GM20431 (cell line): Measurements from ENCODE around the gene EQTN.

Experiments used
- in situ Hi-C: fragments of 300-500 bp; cut with MseI, MboI; formaldehyde crosslinking; loops from one replicate; pipeline ENCODE4 v1.15.0; 2020; ENCODE audit warnings: low sequenced_read_pairs; ENCODE audit not compliant: unreplicated experiment

Gene EQTN

GRCh38 chr9:27297050-27297449 is at the start of gene EQTN:
TSS of gene EQTN (minus strand) at chr9:27297150. CDS start at chr9:27297055, 95 bp downstream.
- in situ Hi-C loops: no loop called here

GRCh38 chr9:27344776-27345175 is 47.8 kb upstream of the EQTN start:
- in situ Hi-C loops: no loop called here

- in situ Hi-C loops: no loop called here
Observed at GRCh38 chr9:27341545-27342294, 44.8 kb upstream of the EQTN start.

- in situ Hi-C loops: no loop called here
Observed at GRCh38 chr9:27340961-27341511, 44.1 kb upstream of the EQTN start.

DNA sequence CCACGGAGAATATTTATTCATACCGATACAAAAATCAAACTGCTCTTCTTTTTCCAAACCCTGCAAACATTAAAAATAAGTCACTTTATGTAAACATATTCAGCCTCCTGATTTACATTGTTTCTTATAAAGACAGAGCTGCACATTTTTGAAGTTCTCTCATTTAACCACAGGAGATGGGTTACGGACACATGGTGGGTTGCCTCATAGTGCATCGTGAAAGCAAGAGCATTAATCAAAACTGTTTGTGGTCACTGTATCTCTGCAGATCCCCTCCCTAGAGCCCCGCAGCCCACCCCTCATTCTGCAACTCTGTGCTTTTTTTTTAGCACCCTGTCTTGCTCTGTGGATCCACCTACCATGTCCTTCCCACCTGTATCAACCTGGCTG is 43.3 kb upstream of the EQTN start:
- in situ Hi-C loops: no loop called here

DNA sequence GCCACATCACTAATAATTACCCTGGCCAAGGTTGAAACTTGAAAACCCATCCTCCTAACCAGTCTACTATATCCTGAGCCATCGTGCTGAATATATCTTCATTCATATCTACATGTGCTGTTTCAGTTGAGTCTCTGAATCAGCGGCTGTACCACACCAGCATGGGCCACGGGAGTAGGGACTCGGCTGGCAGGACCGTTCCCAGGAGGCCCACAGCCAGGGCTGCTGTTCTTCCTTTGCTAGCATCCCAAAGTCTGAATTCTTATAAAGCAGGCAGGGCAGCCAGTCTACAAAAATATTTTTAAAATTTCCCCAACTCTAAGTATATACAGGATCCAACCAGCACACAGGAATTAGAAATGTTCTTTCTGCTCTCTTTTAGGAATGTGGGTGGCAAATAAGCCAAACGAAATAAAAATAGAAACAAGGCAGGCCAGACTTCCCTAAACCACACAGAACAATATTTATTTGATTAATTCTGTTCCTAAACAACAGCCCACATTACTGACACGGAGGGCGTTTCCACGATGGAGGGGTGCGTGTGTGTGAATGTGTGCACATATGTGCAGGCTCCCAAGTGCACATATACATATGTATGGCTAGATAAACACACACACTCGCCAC is 42.8 kb upstream of the EQTN start:
- in situ Hi-C loops: loop anchor here (10.0 kb wide), 1 partner anchor 185 kb away; the partner anchor contains the start of genes IFNK and MOB3B

DNA sequence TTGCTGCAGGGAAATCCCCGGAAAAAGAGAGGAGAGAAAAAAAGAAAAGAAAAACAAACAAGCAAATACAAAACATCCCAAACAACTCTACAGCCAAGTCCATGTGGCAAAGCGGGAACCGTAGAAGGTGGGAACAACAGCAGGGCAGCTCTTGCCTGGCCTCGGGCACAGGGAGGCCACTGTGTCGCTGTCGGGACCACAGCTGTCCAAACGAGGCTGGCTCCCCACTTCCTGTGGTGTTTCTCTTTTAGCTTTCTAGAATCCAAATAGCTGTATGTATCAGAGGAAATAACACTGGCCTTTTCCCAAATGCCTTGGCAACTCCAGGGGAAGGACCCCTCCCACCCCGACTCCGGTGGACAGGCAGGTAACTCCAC is 41.6 kb upstream of the EQTN start:
- in situ Hi-C loops: loop anchor here (10.0 kb wide), 1 partner anchor 186 kb away; the partner anchor contains the start of genes IFNK and MOB3B

DNA sequence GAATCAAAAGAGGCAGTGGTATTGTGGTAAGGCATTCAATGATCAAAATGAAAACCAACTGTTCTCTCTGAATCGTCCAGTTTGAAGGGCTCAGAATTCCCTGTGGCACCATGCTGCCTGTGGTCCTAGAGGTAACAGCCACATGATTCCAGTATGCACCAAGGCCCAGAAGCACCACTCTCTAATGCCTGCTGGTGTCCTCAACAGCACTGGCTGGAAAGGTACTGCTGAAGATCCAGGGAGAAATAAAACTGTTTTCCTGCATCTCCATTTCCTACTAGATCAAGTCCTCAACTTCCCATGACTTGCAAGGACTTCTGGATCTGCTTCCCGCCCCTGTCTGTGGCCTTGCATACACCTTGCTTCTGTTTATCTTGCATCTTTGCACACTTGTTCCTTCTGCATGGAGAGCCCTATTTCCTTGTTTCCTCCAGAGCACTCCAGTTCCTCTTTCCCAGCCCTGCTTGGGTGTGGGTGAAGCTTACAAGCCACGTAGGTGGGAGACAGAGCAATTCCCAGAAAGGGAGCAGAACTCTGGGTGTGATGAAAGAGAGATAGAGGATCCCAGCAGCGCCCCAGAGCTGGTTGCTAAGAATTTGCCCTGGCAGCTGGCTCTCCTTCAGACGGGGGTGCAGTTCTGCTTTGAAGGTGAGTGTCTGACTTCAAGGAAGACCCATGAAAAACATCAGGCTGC is 41.0 kb upstream of the EQTN start:
- in situ Hi-C loops: loop anchor here (10.0 kb wide), 1 partner anchor 187 kb away; the partner anchor contains the start of genes IFNK and MOB3B

DNA sequence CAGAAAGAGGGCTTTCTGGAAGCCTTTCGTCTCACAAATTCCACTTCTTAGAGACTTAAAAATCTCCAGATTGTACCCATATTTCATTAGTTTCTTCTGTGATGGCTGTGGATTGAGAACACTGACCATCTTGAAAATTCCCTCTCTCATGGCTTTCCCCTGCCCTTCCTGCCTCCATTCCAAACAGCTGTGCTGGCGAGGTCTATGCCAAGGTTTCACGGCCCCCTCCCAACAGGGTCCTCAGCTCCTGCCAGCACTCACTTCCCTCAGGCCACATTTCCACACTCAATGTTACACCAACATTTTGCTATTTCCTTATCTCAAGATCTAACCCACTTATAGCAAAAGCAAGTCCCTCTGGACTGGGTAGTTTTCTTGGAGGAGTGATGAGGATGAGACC is 40.3 kb upstream of the EQTN start:
- in situ Hi-C loops: loop anchor here (10.0 kb wide), 1 partner anchor 188 kb away; the partner anchor contains the start of genes IFNK and MOB3B

- in situ Hi-C loops: loop anchor here (10.0 kb wide), 1 partner anchor 188 kb away; the partner anchor contains the start of genes IFNK and MOB3B
Observed at GRCh38 chr9:27336829-27337228, 39.9 kb upstream of the EQTN start.

- in situ Hi-C loops: loop anchor here (10.0 kb wide), 1 partner anchor 189 kb away; the partner anchor contains the start of genes IFNK and MOB3B
Observed at GRCh38 chr9:27336126-27336525, 39.2 kb upstream of the EQTN start.

DNA sequence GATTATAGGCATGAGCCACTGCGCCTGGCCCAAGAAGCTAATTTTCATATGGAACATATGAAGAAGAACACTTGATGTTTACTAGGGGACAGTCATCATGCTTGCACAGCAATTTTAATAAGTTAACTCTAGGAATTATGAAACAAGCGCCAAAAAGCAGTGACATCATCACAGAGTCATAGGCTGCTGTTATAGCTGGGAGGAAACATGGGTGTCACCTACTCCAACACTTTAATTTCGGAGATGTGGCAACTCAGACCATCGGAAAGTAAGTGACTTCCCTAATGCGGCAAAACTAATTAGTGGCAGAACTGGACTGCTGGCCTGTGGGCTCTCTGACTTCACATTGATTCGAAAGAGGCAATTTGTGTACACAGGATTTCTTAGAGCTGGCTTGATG is 38.1 kb upstream of the EQTN start:
- in situ Hi-C loops: loop anchor here (10.0 kb wide), 1 partner anchor 190 kb away; the partner anchor contains the start of genes IFNK and MOB3B

GRCh38 chr9:27333241-27334052 is 36.5 kb upstream of the EQTN start:
- in situ Hi-C loops: loop anchor here (10.0 kb wide), 1 partner anchor 191 kb away; the partner anchor contains the start of genes IFNK and MOB3B

GRCh38 chr9:27331393-27331792 is 34.4 kb upstream of the EQTN start:
- in situ Hi-C loops: loop anchor here (10.0 kb wide), 1 partner anchor 193 kb away; the partner anchor contains the start of genes IFNK and MOB3B

GRCh38 chr9:27329291-27329690 is 32.3 kb upstream of the EQTN start:
- in situ Hi-C loops: no loop called here

- in situ Hi-C loops: no loop called here
Observed at GRCh38 chr9:27328483-27328882, 31.5 kb upstream of the EQTN start.

- in situ Hi-C loops: no loop called here
Observed at GRCh38 chr9:27311184-27311583, 14.2 kb upstream of the EQTN start.

- in situ Hi-C loops: no loop called here
Observed at GRCh38 chr9:27310582-27310981, 13.6 kb upstream of the EQTN start.

DNA sequence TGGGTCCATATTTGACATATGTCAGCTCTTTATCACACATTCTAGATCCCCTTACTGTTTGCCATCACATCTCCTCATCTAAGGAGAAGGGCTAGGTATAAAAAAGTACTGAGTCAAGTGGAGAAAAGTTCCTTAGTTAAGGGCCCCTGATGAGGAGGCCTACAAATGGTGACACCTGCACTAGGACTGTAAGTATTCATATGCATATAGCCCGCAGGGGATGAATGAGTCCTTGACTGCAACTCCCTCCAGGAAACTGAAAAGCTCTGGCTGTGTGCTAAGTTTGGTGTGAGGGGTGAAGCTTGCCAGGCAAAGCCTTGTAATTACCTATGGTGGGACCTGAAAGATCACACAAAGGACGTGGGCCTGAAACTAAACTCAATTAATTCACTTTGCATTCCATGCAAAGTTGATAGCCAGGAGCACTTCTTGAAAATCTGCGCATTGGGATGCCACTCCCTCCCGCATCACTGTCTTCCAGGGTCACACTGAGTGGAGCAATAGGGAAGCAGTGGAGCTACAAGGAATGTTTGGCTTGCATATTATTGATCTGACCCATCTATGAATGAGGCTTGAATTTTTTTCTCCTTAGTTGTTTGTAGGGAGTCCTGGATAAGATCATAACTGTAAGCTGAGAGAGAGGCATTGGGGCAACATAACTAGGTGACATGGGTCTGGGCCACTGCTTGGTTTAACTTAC is 11.9 kb upstream of the EQTN start:
- in situ Hi-C loops: no loop called here
